Mesodermal cell (in vitro differentiated cells): Measurements from ENCODE around the gene TCF19.
"Not testable (repeated sequence)": the region's sequence is repeated elsewhere in the genome, so short reads cannot be mapped to it uniquely, and the experiment has no call there.

Experiments
- H3K27ac ChIP-seq: 2 replicates; pipeline ENCODE4 v1.7.0; 2013; ENCODE audit warnings: mild to moderate bottlenecking, low read depth, low read length, moderate library complexity; ENCODE audit not compliant: severe bottlenecking
- H3K36me3 ChIP-seq: 2 replicates; pipeline ENCODE4 v1.7.1; 2013; ENCODE audit warnings: mild to moderate bottlenecking, low read length, moderate library complexity; ENCODE audit not compliant: control insufficient read depth, insufficient read depth
- H3K4me1 ChIP-seq: one replicate; pipeline ENCODE4 v1.7.1; 2013; ENCODE audit warnings: mild to moderate bottlenecking, low read length; ENCODE audit not compliant: insufficient read depth, control insufficient read depth, poor library complexity, severe bottlenecking
- H3K4me3 ChIP-seq: 2 replicates; pipeline ENCODE4 v1.7.0; 2013; ENCODE audit warnings: low read length, control low read depth, mild to moderate bottlenecking; ENCODE audit not compliant: insufficient read depth, poor library complexity, severe bottlenecking; ENCODE audit errors: extremely low read depth
- H3K9me3 ChIP-seq: 2 replicates; pipeline ENCODE4 v1.7.1; 2013; ENCODE audit warnings: mild to moderate bottlenecking, low read length, moderate library complexity; ENCODE audit not compliant: control insufficient read depth
- WGBS, 2 experiments: methylation state at CpG; one replicate each; pipeline ENCODE4 v1.1.5; 2013; ENCODE audit warnings: missing lambda C conversion rate in 2 of 2; ENCODE audit not compliant: insufficient coverage in 2 of 2; 5-methylcytosine and 5-hydroxymethylcytosine counted together

Gene TCF19

GRCh38 chr6:31183859-31184258, 25.5 kb downstream of the TCF19 start:
- H3K36me3 ChIP-seq, H3K4me1 ChIP-seq, H3K27ac ChIP-seq, H3K4me3 ChIP-seq, H3K9me3 ChIP-seq: not testable (repeated sequence)
- WGBS, 2 experiments, result 53 to 69% methylated on average over 2 to 4 of the region's 6 CpGs

- WGBS, 2 experiments, result 85 to 92% methylated on average over 1 to 2 of the region's 4 CpGs
- H3K4me3 ChIP-seq, result not testable (repeated sequence)
These were observed 27.3 kb downstream of the TCF19 start for GRCh38 chr6:31185695-31186051.

GRCh38 chr6:31186052-31186734, 27.8 kb downstream of the TCF19 start:
- Histone ChIP-seq H3K9me3 (no peaks in the 10 kb centered on the region), H3K36me3 (no peaks in the 10 kb centered on the region), H3K27ac (no peak overlapping the region), H3K4me1 (no peaks in the 10 kb centered on the region), H3K4me3 (no peak overlapping the region)
- WGBS, 2 experiments, result 96% methylated on average over 21 to 22 of the region's 24 CpGs

More at GRCh38 chr6:31185695-31186051, 27.3 kb downstream of the TCF19 start:
- H3K27ac ChIP-seq, H3K4me1 ChIP-seq, H3K9me3 ChIP-seq, H3K36me3 ChIP-seq: not testable (repeated sequence)

GRCh38 chr6:31187780-31188194, 29.4 kb downstream of the TCF19 start:
- H3K4me1 ChIP-seq, result no peaks in the 10 kb centered on the region
- H3K4me3 ChIP-seq, result no peak overlapping the region
- H3K9me3 ChIP-seq, result no peaks in the 10 kb centered on the region
- no peak overlapping the region for H3K27ac ChIP-seq
- 88 to 100% methylated on average over 2 of the region's 5 CpGs for WGBS, 2 experiments
- H3K36me3 ChIP-seq, result no peaks in the 10 kb centered on the region

- not testable (repeated sequence) for H3K4me1 ChIP-seq, H3K36me3 ChIP-seq, H3K27ac ChIP-seq, H3K4me3 ChIP-seq, H3K9me3 ChIP-seq
- WGBS, 2 experiments, result 53 to 88% methylated on average over 2 of the region's 3 CpGs
These were observed 30.8 kb downstream of the TCF19 start for GRCh38 chr6:31189223-31189622.

GRCh38 chr6:31190488-31190887, 32.1 kb downstream of the TCF19 start:
- Histone ChIP-seq H3K27ac (no peak overlapping the region), H3K36me3 (no peaks in the 10 kb centered on the region), H3K4me1 (no peaks in the 10 kb centered on the region), H3K9me3 (no peaks in the 10 kb centered on the region), H3K4me3 (no peak overlapping the region)
- WGBS, 2 experiments, result 68 to 87% methylated on average over 4 of the region's 4 CpGs

- H3K36me3 ChIP-seq, H3K27ac ChIP-seq, H3K4me1 ChIP-seq, H3K9me3 ChIP-seq, H3K4me3 ChIP-seq: not testable (repeated sequence)
- 67 to 70% methylated on average over 10 of the region's 10 CpGs for WGBS, 2 experiments
These were observed 34.2 kb downstream of the TCF19 start for GRCh38 chr6:31192431-31193105.

GRCh38 chr6:31193206-31193605, 34.8 kb downstream of the TCF19 start:
- Histone ChIP-seq H3K9me3 (no peaks in the 10 kb centered on the region), H3K27ac (no peak overlapping the region), H3K4me1 (no peaks in the 10 kb centered on the region), H3K4me3 (no peak overlapping the region), H3K36me3 (no peaks in the 10 kb centered on the region)
- WGBS, 2 experiments, result 79 to 86% methylated on average over 7 of the region's 8 CpGs

GRCh38 chr6:31194061-31194834, 35.9 kb downstream of the TCF19 start:
- no peaks in the 10 kb centered on the region for H3K36me3 ChIP-seq
- no peaks in the 10 kb centered on the region for H3K9me3 ChIP-seq
- no peak overlapping the region for H3K4me3 ChIP-seq
- 85 to 86% methylated on average over 1 to 3 of the region's 6 CpGs for WGBS, 2 experiments
- H3K4me1 ChIP-seq, result no peaks in the 10 kb centered on the region
- H3K27ac ChIP-seq, result no peak overlapping the region

- H3K9me3 ChIP-seq, H3K36me3 ChIP-seq, H3K4me1 ChIP-seq, H3K4me3 ChIP-seq, H3K27ac ChIP-seq: not testable (repeated sequence)
- whole genome bisulfite sequencing, 2 experiments, result 97 to 98% methylated on average over 7 to 22 of the region's 41 CpGs
These were observed 37.1 kb downstream of the TCF19 start for GRCh38 chr6:31195308-31195979.
